PC-3 (cell line): ENCODE data around the gene DIRAS1.

Experiments
- CTCF ChIP-seq: fragments of 300-600 bp; sonication (generic); conservative IDR thresholded peaks from 2 replicates; pipeline ENCODE4 v1.5.1; 2017; ENCODE audit warnings: antibody characterized with exemption, low read depth, mild to moderate bottlenecking, low read length
- EZH2 ChIP-seq: fragments of 300-600 bp; sonication (generic); IDR thresholded peaks from one replicate; pipeline ENCODE4 v1.6.1; 2017; ENCODE audit warnings: antibody characterized with exemption, mild to moderate bottlenecking, low read length; ENCODE audit not compliant: unreplicated experiment
- EZH2phosphoT487 ChIP-seq: fragments of 300-600 bp; sonication (generic); IDR thresholded peaks from 2 replicates; pipeline ENCODE4 v1.6.1; 2018; ENCODE audit warnings: mild to moderate bottlenecking, antibody characterized with exemption, low read length, borderline replicate concordance

DNA sequence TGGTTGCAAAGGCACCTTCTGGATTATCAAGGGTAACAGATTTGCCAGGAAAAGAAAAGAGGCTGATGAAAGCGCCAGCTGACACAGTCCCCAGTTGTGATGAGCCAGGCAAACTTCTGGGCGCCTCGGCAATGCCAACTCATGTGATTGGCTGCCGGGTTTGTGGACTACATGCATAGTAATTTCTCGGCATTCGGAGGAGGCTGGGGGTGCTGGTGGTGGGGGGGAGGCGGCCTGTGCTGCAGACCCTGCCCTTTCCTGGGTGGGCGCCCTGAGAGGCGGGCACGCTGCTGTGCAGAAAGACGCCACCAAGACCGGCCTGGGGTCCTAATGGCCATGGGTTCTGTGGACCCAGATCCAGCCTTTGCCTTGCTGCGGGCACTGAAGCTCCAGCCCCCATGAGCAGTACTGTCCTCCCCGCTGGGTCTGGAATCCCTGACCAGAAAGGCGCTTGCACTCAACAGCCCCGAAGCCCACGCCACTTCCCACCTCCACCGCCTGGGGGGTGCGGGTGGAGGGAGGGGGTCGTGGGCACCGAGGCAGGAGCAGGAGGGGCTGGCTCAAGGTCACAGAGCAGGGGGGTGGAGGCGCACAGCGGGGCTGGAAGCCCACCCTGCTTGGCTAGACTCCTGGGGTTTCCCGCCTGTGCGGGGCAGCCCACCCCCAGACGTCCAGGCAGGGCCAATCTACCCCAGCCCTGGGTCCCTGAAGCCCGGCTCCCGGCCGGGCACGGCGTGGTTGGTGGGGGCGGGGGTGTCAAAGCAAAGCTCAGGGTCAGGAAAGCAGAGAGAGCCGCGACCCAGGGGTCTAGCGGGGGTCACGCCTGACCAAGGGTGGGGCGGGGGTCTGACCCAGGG, 1.0 kb downstream of the DIRAS1 start:
- TF ChIP-seq EZH2 (no peak), CTCF (no peak), EZH2phosphoT487 (no peak)
